Upper lobe of left lung (tissue), 4 donors: Measurements from ENCODE around the gene MTG2.

ENCODE experiments used
- EP300 ChIP-seq, 4 donors: sonication (generic); formaldehyde crosslinking; IDR thresholded peaks; one replicate each; pipeline ENCODE4 v1.5.1; 2017; ENCODE audit warnings: antibody characterized with exemption in 4 of 4, control low read depth in 2 of 4
- POLR2A ChIP-seq, 4 donors: fragments of 450-650 bp; IDR thresholded peaks; one replicate each; pipeline ENCODE4 v1.5.1; 2016 to 2017; ENCODE audit warnings: antibody characterized with exemption in 4 of 4, mild to moderate bottlenecking in 2 of 4

DNA sequence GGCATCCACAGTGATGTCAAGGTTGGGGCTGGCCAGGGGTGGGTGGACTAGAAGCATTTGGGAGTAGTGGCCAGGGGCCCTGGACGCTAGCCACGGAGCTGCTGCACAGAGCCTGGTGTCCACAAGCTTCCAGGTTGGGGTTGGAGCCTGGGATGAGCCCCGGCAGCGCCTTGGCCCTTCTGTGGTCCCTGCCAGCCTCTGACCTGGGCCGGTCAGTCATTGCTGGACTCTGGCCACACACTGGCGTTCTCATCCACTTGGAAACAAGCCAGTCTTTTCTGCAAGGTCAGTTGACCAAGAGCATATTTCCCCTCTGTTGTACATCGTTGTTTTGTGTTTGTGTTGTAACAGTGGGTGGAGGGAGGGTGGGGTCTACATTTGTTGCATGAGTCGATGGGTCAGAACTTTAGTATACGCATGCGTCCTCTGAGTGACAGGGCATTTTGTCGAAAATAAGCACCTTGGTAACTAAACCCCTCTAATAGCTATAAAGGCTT lies 48.0 kb upstream of the MTG2 start:
- no peak for TF ChIP-seq POLR2A (IDR thresholded peaks at IDR 0.05)
- no peak for TF ChIP-seq EP300 (IDR thresholded peaks at IDR 0.05)
